Measurements from ENCODE around the gene CMTM1.

The CMTM1 gene

GRCh38 chr16:66547101-66547989 is 18.9 kb upstream of the CMTM1 start:
- in situ Hi-C loops (cut with HindIII; ENCODE audit: low sequenced_read_pairs): no loop called here
- DNase-seq (ENCODE audit: low read depth, low spot score): no peak
- H3K4me3 ChIP-seq (ENCODE audit: low read depth, low read length): no peak overlapping the region
- no peak for TF ChIP-seq CTCF (IDR thresholded peaks at IDR 0.05; ENCODE audit: low read depth, low read length)

- DNase-seq (ENCODE audit: low read depth, low spot score): no peak
- TF ChIP-seq CTCF (IDR thresholded peaks at IDR 0.05; ENCODE audit: low read depth, low read length): no peak
- in situ Hi-C loops (cut with HindIII; ENCODE audit: low sequenced_read_pairs): no loop called here
- no peak overlapping the region for H3K4me3 ChIP-seq (ENCODE audit: low read depth, low read length)
Measured at GRCh38 chr16:66548068-66548467, 18.2 kb upstream of the CMTM1 start.

- DNase-seq (ENCODE audit: low read depth, low spot score): no peak
- no peak for TF ChIP-seq CTCF (IDR thresholded peaks at IDR 0.05; ENCODE audit: low read depth, low read length)
- in situ Hi-C loops (cut with HindIII; ENCODE audit: low sequenced_read_pairs): no loop called here
- H3K4me3 ChIP-seq (ENCODE audit: low read depth, low read length): peak overlapping the region; percentile 64
Measured at GRCh38 chr16:66548868-66549267, 17.4 kb upstream of the CMTM1 start.

- in situ Hi-C loops (cut with HindIII; ENCODE audit: low sequenced_read_pairs): no loop called here
- no peak for TF ChIP-seq CTCF (IDR thresholded peaks at IDR 0.05; ENCODE audit: low read depth, low read length)
- peak within 1 kb of the TSS; percentile 64 for H3K4me3 ChIP-seq (ENCODE audit: low read depth, low read length)
- DNase-seq (ENCODE audit: low read depth, low spot score): peak; percentile 78
Measured at GRCh38 chr16:66549284-66550131, 16.7 kb upstream of the CMTM1 start, which contains the start of gene TK2. TK2 (minus strand) TSS chr16:66550122; CDS start chr16:66550061, 61 bp downstream.

- no peak for DNase-seq (ENCODE audit: low read depth, low spot score)
- in situ Hi-C loops (cut with HindIII; ENCODE audit: low sequenced_read_pairs): no loop called here
- H3K4me3 ChIP-seq (ENCODE audit: low read depth, low read length): no peak overlapping the region
- TF ChIP-seq CTCF (IDR thresholded peaks at IDR 0.05; ENCODE audit: low read depth, low read length): peak; percentile 15
Measured at GRCh38 chr16:66551348-66551759, 14.9 kb upstream of the CMTM1 start.

GRCh38 chr16:66551788-66552285 is 14.4 kb upstream of the CMTM1 start:
- H3K4me3 ChIP-seq (ENCODE audit: low read depth, low read length): peak overlapping the region; percentile 69
- in situ Hi-C loops (cut with HindIII; ENCODE audit: low sequenced_read_pairs): no loop called here
- no peak for TF ChIP-seq CTCF (IDR thresholded peaks at IDR 0.05; ENCODE audit: low read depth, low read length)
- DNase-seq (ENCODE audit: low read depth, low spot score): no peak

Data from astrocyte of the spinal cord (primary cell).